ENCODE results near the gene SSH2. TPM values are rescaled to one million over a fixed set of nuclear protein-coding genes. Genes with fewer than 3 reads are reported as not detected.
"Not testable (repeated sequence)": the region's sequence is repeated elsewhere in the genome, so short reads cannot be mapped to it uniquely, and the experiment has no call there.

Gene SSH2
- total RNA-seq, 1 experiment from 2014 or later: 14.6 TPM

DNA sequence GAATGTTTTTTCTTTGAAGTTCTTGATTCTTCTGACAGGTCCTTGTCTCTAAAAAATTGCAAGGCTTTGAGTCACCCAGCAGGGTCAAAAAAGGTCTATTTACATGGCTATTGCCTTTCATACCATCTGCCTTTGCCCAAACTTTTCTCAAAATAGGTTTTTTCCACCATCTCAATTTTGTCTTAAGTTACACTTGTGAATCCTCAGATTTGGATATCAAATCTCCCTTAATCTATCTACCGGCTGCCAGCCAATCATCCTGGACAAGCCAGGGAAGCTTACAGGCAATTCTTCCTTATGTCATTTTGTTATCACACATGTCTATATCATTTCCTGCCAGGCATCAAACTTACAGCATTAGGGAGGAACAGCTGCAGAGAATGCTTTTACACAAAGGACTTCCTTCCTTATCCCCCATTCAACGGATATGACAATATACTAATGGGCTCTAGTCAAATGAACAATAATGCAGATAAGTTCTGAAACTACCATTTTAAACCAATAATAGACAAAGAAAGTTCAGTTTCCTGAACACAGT, 203.2 kb downstream of the SSH2 start:
- Histone ChIP-seq H2BK20ac (ENCODE audit: low read depth, low read length, poor library complexity, severe bottlenecking) (no peak overlapping the region), H3K79me1 (ENCODE audit: insufficient read depth, low read depth, low read length, poor library complexity, severe bottlenecking) (no peaks in the 10 kb centered on the region), H3K4me2 (ENCODE audit: insufficient read depth, insufficient read length, low read length) (no peak overlapping the region), H2BK5ac (ENCODE audit: insufficient read length, low read length) (no peak overlapping the region), H2AFZ (ENCODE audit: low read length) (no peak overlapping the region), H4K5ac (ENCODE audit: insufficient read length, low read depth, low read length) (no peak overlapping the region), H3K79me2 (ENCODE audit: insufficient read depth, low read length) (no peaks in the 10 kb centered on the region), H4K91ac (ENCODE audit: insufficient read length, low read depth, low read length) (no peak overlapping the region), H3K23me2 (ENCODE audit: insufficient read length, low read depth, low read length, poor library complexity, severe bottlenecking) (no peaks in the 10 kb centered on the region), H3K23ac (ENCODE audit: insufficient read length, low read depth, low read length) (no peak overlapping the region), H3K9ac (ENCODE audit: extremely low read depth, insufficient read length, low read length) (no peak overlapping the region), H3K56ac (ENCODE audit: insufficient read length, low read depth, low read length) (no peak overlapping the region), H3K9me3 (ENCODE audit: control insufficient read depth, low read depth, low read length) (no peaks in the 10 kb centered on the region), H4K8ac (replicated peaks; ENCODE audit: insufficient read length, low read depth, low read length) (no peak overlapping the region), H4K20me1 (ENCODE audit: control insufficient read depth, insufficient read depth, insufficient read length) (no peaks in the 10 kb centered on the region), H3T11ph (ENCODE audit: low read length) (no peak overlapping the region), H2AK5ac (ENCODE audit: insufficient read length, low read length) (no peak overlapping the region), H3K18ac (ENCODE audit: insufficient read length, low read depth, low read length) (no peak overlapping the region), H2BK12ac (ENCODE audit: insufficient read length, low read depth, low read length) (no peak overlapping the region), H2BK120ac (ENCODE audit: low read depth, low read length, poor library complexity, severe bottlenecking) (no peak overlapping the region), H3K4me1 (ENCODE audit: insufficient read depth, low read length) (no peaks in the 10 kb centered on the region; the same call in none of the 2 replicates), H3K27me3 (ENCODE audit: insufficient read depth, low read length) (no peaks in the 10 kb centered on the region), H3K4ac (ENCODE audit: low read depth, low read length) (no peak overlapping the region), H3K27ac (ENCODE audit: insufficient read length, low read depth, low read length) (no peak overlapping the region), H2BK15ac (ENCODE audit: low read depth, low read length) (no peak overlapping the region), H3K14ac (ENCODE audit: insufficient read depth, low read length) (no peak overlapping the region)
- no peak for DNase-seq
- Mint-ChIP-seq H3K27ac (peak overlapping the region in 1 of 3 experiments; percentile 49; a peak in 1 of 7 replicates), H3K27me3 (ENCODE audit: low read depth) (no peaks in the 10 kb centered on the region), H3K36me3 (ENCODE audit: insufficient read depth in 1 of 3, low read depth in 3 of 3) (peaks cover 5 to 10% (median 6%) of the 10 kb centered on the region in 3 experiments; a peak in 6 of 7 replicates), H3K4me1 (peaks cover 17 to 24% of the 10 kb centered on the region in 2 experiments), H3K4me3 (no peak overlapping the region), H3K9me3 (peaks cover 7 to 9% of the 10 kb centered on the region in 2 experiments)
- TF ChIP-seq, protein P1, sequence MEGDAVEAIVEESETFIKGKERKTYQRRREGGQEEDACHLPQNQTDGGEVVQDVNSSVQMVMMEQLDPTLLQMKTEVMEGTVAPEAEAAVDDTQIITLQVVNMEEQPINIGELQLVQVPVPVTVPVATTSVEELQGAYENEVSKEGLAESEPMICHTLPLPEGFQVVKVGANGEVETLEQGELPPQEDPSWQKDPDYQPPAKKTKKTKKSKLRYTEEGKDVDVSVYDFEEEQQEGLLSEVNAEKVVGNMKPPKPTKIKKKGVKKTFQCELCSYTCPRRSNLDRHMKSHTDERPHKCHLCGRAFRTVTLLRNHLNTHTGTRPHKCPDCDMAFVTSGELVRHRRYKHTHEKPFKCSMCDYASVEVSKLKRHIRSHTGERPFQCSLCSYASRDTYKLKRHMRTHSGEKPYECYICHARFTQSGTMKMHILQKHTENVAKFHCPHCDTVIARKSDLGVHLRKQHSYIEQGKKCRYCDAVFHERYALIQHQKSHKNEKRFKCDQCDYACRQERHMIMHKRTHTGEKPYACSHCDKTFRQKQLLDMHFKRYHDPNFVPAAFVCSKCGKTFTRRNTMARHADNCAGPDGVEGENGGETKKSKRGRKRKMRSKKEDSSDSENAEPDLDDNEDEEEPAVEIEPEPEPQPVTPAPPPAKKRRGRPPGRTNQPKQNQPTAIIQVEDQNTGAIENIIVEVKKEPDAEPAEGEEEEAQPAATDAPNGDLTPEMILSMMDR (conservative IDR thresholded peaks at IDR 0.05): no peak
- WGBS (ENCODE audit: extremely low coverage, insufficient read length, low lambda C conversion rate): no CpG with 5 or more reads among the region's 2 CpGs

DNA sequence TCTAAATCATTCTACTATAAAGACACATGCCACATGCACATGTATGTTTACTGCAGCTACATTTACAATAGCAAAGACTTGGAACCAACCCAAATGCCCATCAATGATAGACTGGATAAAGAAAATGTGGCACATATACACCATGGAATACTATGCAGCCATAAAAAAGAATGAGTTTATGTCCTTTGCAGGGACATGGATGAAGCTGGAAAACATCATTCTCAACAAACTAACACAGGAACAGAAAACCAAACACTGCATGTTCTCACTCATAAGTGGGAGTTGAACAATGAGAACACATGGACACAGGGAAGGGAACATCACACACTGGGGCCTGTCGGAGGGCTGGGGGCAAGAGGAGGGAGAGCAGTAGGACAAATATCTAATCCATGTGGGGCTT, 204.6 kb downstream of the SSH2 start:
- H3K4me1 Mint-ChIP-seq: peaks cover 28 to 37% of the 10 kb centered on the region in 2 experiments
- H3K36me3 Mint-ChIP-seq (ENCODE audit: insufficient read depth in 1 of 3, low read depth in 3 of 3); H3K9me3 Mint-ChIP-seq: not testable (repeated sequence)

More for the DNA sequence above, 204.6 kb downstream of the SSH2 start:
- H3K27me3 ChIP-seq (ENCODE audit: insufficient read depth, low read length); H4K5ac ChIP-seq (ENCODE audit: insufficient read length, low read depth, low read length); H3K4me2 ChIP-seq (ENCODE audit: insufficient read depth, insufficient read length, low read length); H4K8ac ChIP-seq (replicated peaks; ENCODE audit: insufficient read length, low read depth, low read length); H2BK12ac ChIP-seq (ENCODE audit: insufficient read length, low read depth, low read length); H4K20me1 ChIP-seq (ENCODE audit: control insufficient read depth, insufficient read depth, insufficient read length); H3K4me1 ChIP-seq (ENCODE audit: insufficient read depth, low read length); H3K56ac ChIP-seq (ENCODE audit: insufficient read length, low read depth, low read length); H3K79me2 ChIP-seq (ENCODE audit: insufficient read depth, low read length); H3K14ac ChIP-seq (ENCODE audit: insufficient read depth, low read length); H2BK20ac ChIP-seq (ENCODE audit: low read depth, low read length, poor library complexity, severe bottlenecking); DNase-seq; H3K18ac ChIP-seq (ENCODE audit: insufficient read length, low read depth, low read length); H2BK5ac ChIP-seq (ENCODE audit: insufficient read length, low read length); H2BK15ac ChIP-seq (ENCODE audit: low read depth, low read length); H2AFZ ChIP-seq (ENCODE audit: low read length); H3T11ph ChIP-seq (ENCODE audit: low read length); H3K27ac Mint-ChIP-seq; H3K4me3 Mint-ChIP-seq; H3K9me3 ChIP-seq (ENCODE audit: control insufficient read depth, low read depth, low read length); H2AK5ac ChIP-seq (ENCODE audit: insufficient read length, low read length); H3K23me2 ChIP-seq (ENCODE audit: insufficient read length, low read depth, low read length, poor library complexity, severe bottlenecking); H3K4ac ChIP-seq (ENCODE audit: low read depth, low read length); H3K27me3 Mint-ChIP-seq (ENCODE audit: low read depth); H2BK120ac ChIP-seq (ENCODE audit: low read depth, low read length, poor library complexity, severe bottlenecking); H3K79me1 ChIP-seq (ENCODE audit: insufficient read depth, low read depth, low read length, poor library complexity, severe bottlenecking); H3K27ac ChIP-seq (ENCODE audit: insufficient read length, low read depth, low read length); H3K9ac ChIP-seq (ENCODE audit: extremely low read depth, insufficient read length, low read length); H4K91ac ChIP-seq (ENCODE audit: insufficient read length, low read depth, low read length); H3K23ac ChIP-seq (ENCODE audit: insufficient read length, low read depth, low read length): not testable (repeated sequence)
- no CpG with 5 or more reads among the region's 1 CpG for WGBS (ENCODE audit: extremely low coverage, insufficient read length, low lambda C conversion rate)

Measured in H9 (cell line).